Measurements from ENCODE around the gene NFATC4.
A peak's percentile ranks its signal among the peaks of the same experiment; 100 is the strongest.

The NFATC4 gene

GRCh38 chr14:24390701-24391468 lies 22.9 kb downstream of the NFATC4 start:
- DNase-seq, result no peak

GRCh38 chr14:24392325-24393091 lies 24.5 kb downstream of the NFATC4 start:
- no peak for DNase-seq

DNA sequence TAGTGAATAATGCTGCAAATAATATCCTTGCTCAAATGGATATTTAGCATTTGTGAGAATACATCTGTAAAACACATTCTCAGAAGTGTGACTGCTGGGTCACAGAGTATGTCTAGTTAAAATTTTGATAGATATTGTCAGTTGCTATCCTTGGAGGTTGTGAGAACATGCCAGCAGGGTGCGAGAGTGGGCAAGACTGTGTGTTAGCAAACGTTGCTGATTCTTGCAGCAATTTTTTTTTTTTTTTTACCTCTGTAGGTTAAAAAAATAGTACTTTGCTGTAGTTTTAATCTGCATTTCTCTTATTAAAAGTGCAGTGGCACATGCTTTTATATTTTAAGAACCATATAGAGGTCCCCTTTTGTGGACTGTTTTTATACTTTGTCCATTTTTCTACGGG lies 26.3 kb downstream of the NFATC4 start:
- no peak for DNase-seq

DNA sequence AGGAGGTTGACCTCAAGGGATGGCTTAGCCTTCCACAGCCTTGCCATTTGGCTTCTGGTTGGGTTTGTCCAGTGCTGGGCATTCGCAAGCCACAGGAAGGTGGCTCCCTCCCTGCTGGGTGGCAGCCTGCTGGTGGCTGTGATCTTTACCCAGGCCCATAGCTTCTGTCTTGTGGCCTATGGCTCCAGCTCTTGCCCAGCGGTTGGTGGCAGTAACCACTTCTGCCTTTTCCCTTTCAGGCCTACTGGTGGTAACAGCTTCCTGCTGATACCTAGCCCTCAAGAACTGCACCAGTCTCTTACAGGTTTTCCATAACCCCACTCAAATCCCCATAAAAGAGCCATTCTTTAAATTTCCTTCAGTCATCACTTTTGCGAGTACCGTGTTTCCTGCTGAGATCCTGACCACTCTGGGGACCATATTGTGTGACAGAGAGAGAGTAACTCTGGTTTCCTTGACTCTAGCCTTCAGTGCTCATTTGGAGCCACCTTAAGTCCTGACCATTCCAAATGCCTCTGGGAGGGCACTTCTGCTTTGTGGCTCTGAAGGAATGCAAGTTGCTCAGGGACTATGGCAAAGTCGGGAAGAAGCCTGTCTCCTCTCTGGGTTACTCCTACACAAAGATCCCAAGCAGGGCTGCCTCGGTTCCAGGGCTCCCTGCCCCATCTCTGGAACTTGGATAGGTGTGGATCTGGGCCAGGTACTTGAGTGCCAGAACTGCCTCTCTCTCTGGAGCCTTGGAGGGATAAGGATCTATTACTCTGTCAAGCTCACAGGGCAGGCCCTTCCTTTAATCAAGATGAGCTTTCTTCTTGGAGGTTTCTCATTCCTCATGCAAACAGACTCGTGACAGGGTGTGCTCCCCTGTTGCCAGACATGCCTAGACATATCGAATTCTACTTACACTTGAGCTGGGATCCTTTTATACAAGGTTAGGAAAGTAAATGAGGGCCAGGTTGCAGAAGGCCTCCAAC lies 27.9 kb downstream of the NFATC4 start:
- DNase-seq, result no peak

DNA sequence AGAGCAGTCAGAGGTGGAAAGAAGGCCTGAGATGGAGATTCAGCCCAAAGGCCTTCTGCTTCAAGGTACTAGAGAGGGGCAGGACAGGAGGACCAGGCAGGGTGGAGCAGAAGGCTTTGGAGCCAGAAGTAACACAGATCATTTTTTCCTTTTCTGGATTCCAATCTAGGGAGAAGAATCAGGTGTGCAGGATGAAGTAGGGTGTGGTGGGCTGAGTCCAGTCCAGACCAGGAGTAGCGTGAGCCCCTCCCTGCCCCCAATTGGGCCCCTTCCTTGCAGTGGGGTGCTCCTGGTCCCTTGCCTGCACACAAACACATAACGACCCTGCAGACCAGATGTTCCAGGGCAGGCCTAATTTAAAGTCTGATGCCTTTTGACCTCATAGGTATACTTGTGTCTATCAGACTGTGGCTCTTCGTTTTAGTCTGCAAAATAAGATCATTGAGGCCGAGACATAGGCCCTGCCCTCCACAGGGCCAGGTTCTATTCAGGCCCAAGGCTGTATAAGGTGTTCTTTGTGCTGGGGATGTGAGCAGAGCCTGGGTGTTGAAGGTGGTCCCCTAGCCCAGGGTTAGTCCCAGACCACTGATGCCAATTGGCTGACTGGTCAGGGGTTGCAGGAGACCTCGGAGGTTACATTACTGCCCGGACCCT lies 29.8 kb downstream of the NFATC4 start:
- DNase-seq, result no peak

DNA sequence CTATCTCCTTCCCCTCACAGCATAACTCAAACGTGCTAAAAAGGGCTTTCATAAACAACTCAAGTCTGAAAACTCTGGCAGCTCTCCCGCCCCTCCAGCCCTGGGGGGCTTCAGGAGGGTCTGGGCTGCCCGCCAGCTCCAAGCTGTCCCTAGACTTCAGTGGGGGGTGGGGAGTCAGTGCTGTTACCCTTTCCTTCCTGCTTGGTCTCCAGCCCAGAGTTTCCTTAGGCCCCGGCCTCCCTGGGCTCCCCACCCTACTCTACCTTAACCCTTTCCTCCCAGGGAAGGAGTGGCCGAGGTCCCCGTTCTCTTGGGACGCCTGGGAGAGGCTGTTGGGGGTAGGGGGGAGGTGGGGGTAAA lies 30.3 kb downstream of the NFATC4 start:
- DNase-seq, result no peak

DNA sequence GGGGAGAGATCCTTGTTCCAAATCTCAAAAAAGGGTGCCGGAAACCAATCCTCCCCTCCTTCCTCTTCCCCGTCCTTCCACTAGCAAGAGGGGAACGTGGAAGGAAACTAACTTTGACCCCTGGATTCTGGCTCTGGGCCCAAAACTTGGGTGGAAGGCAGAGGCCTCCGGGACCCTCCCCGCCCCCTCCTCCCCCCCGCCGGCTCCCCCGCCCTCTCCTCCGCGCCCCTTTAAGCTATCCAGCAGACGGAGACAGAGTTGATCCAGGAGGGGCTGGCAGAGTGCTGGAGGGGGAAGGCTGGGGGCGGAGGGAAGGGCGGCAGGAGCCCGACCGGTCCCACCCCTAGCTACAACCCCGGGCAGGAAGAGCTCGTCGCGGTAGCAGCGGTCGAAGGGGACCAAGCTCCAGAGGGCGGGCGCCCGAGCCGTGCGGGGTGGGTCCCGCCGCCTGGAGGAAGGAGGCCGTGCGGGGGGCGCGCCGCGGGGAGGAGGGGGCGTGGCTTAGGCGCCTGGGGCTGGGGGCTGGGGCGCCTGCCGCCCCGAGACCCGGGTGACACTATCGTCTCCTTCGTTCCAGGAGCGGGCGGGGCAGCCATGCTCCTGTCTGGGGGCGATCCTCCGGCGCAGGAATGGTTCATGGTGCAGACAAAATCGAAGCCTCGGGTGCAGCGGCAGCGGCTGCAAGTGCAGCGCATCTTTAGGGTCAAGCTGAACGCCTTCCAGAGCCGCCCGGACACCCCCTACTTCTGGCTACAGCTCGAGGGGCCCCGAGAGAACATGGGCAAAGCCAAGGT lies 30.9 kb downstream of the NFATC4 start, which contains the start of gene NYNRIN:
Gene NYNRIN (plus strand): TSS at position 351 of the 794 bp plus-strand sequence. CDS start 244 bp downstream, at position 595.
- peak; percentile 21 for DNase-seq

DNA sequence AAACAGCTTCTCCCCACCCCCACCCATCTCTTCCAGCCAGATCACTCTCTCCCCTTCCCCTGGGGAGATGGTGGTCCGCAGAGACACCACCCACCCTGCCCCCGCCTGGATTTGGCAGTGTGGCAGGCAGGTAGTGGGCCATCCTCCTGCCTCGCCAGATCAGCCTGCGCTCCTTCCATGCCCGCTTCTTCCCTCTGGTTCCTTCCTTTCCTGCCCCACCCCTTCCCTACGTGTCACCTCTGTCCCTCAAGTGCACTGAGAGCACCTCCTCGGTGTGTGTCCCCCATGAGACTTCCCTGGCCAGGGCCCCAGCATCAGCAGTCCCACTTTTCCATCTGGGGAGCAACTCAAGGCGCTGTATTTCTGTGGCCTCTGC lies 31.5 kb downstream of the NFATC4 start:
- no peak for DNase-seq

- DNase-seq, result no peak
Observed at GRCh38 chr14:24399999-24400718, 32.2 kb downstream of the NFATC4 start.

- DNase-seq, result no peak
Observed at GRCh38 chr14:24401810-24402702, 34.1 kb downstream of the NFATC4 start.

GRCh38 chr14:24403294-24403998 lies 35.5 kb downstream of the NFATC4 start:
- no peak for DNase-seq

DNA sequence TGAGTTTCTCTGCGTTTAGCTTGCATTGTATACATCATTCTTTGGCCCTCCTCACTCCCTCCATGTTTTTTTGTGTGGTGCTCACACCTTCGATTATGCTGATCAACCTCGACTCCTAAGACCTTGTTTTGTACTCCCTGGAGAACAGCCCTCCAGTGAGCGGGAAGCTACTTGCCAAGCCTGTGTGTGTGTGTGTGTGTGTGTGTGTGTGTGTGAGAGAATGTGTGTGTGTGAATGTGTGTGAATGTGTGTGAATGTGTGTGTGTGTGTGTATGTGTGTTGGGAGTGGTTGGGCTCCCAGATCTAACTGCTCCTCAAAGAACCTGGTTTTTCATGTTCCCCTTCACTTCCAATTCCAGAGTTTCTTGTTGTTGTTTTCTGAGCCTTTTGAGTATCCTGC lies 36.8 kb downstream of the NFATC4 start:
- no peak for DNase-seq

GRCh38 chr14:24406416-24406815 lies 38.4 kb downstream of the NFATC4 start:
- no peak for DNase-seq

GRCh38 chr14:24407608-24408325 lies 39.8 kb downstream of the NFATC4 start:
- DNase-seq, result no peak

DNA sequence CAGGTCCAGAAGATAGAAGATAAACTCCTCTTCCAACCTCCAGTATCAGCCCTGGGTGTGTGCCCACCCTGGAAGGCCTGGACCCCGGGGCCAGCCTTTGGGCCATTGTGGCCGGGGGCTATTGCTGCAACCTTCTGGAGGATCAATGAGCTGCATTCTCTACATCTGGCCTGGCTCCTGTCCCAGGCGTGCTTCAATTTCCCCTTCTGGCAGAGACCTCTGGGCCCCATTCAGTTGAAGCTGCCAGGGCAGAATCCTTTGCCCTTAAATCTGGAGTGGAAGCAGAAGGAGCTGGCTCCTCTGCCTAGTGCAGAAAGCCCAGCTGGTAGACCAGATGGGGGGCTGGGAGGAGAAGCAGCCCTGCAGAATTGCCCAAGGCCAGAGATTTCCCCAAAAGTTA lies 40.8 kb downstream of the NFATC4 start:
- no peak for DNase-seq

- DNase-seq, result no peak
Observed at GRCh38 chr14:24409192-24409591, 41.2 kb downstream of the NFATC4 start.

DNA sequence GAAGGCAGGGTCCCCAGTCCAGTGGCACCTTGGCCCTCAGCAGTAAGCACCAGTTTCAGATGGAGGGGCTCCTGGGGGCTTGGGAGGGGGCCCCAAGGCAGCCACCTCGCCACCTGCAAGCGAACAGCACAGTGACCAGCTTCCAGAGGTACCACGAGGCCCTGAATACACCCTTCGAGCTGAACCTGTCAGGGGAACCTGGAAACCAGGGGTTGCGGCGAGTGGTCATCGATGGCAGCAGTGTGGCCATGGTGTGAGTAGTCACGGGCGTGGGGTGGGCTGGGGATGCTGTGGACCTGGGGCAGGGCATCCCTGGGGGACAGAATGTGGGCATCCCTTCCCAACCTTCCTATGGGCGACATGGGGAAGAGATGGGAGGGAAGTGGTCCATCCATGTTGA lies 42.0 kb downstream of the NFATC4 start:
- no peak for DNase-seq

All from stimulated activated CD4-positive, alpha-beta T cell treated with anti-CD3 and anti-CD28 coated beads, Interleukin-12 subunit alpha, Interleukin-12 subunit beta, amount 100 ng/mL, for 4 hours (primary cell).